Measurements from ENCODE around the gene TMEM150C. TPM values are rescaled to one million over a fixed set of nuclear protein-coding genes. Genes with fewer than 3 reads are reported as not detected.

TMEM150C gene
- 0.42 and 0.65 TPM in 2 replicates for total RNA-seq

DNA sequence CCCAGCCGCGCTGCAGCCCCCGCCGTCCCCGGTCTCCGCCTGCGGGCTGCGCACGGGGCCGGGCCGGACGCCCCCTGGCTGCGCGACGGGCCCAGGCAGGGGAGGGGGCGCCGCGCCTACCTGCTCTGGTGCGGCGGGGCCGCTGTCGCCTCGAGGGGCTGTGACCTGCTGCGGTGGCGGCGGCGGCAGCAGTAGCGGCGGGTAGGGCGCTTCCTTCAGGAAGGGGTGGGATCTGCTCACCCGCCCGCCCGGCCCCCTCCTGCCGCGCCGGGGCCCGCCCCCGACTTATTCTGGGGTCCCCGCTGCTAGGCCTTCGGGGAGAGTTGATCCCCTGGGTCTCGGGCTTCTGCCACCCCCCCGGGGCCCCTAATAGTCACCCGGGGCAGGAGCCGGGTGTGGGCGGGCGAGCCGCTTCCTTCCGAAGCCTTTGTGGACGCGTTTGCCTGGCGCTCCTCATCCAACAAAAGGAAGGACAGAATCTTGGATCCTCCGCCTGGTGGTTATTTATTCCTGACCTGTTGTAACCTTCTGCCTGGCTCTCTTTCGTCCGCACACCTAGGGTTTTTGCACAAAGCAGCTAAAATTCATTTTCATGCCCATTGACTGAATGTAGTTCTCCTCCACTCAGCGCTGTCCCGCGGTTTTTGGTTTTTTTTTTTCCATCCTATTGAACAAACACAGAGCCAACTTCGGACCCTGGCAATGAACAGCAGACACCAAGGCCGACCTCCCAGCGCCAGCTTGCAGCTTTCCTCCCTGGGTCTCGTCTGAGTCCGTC is at the start of gene TMEM150C:
Gene TMEM150C, minus strand, starts transcription at position 203 of the 778 bp plus-strand sequence. CDS start 57,331 bp downstream, outside the sequence.

Other genes with a start within 250 kb of the TMEM150C start
- 70.4 and 72.1 TPM in 2 replicates for gene HNRNPD, start 188.0 kb downstream of the TMEM150C start, total RNA-seq
- 172 and 182 TPM in 2 replicates for gene HNRNPDL, start 131.5 kb downstream of the TMEM150C start, total RNA-seq
- gene ENOPH1, start 131.4 kb downstream of the TMEM150C start, total RNA-seq = 46.1 and 51.8 TPM in 2 replicates
- 26.2 and 29.3 TPM in 2 replicates for gene SCD5, start 236.8 kb upstream of the TMEM150C start, total RNA-seq